Measurements from ENCODE around the gene OR52N2. TPM values are rescaled to one million over a fixed set of nuclear protein-coding genes. Genes with fewer than 3 reads are reported as not detected.

Gene OR52N2
- total RNA-seq, 1 donor = not detected

GRCh38 chr11:5846701-5847100 lies 38.0 kb downstream of the OR52N2 start:
- no peaks in the 10 kb centered on the region for H3K4me1 ChIP-seq (ENCODE audit: insufficient read depth, low read length)
- H3K4me3 ChIP-seq (ENCODE audit: low read length) = no peak overlapping the region
- H3K9me3 ChIP-seq (ENCODE audit: low read depth, low read length) = no peaks in the 10 kb centered on the region
- H3K27me3 ChIP-seq (ENCODE audit: insufficient read depth, low read length) = peaks cover 3% of the 10 kb centered on the region

- Histone ChIP-seq H3K27me3 (ENCODE audit: insufficient read depth, low read length) (peaks cover 3% of the 10 kb centered on the region), H3K4me1 (ENCODE audit: insufficient read depth, low read length) (no peaks in the 10 kb centered on the region), H3K4me3 (ENCODE audit: low read length) (no peak overlapping the region), H3K9me3 (ENCODE audit: low read depth, low read length) (no peaks in the 10 kb centered on the region)
Measured at GRCh38 chr11:5847711-5848110, 39.0 kb downstream of the OR52N2 start.

GRCh38 chr11:5851002-5851401 lies 42.3 kb downstream of the OR52N2 start:
- H3K4me1 ChIP-seq (ENCODE audit: insufficient read depth, low read length) = no peaks in the 10 kb centered on the region
- H3K4me3 ChIP-seq (ENCODE audit: low read length) = no peak overlapping the region
- H3K27me3 ChIP-seq (ENCODE audit: insufficient read depth, low read length) = no peaks in the 10 kb centered on the region
- no peaks in the 10 kb centered on the region for H3K9me3 ChIP-seq (ENCODE audit: low read depth, low read length)

- Histone ChIP-seq H3K4me3 (ENCODE audit: low read length) (no peak within 1 kb of the TSS), H3K4me1 (ENCODE audit: insufficient read depth, low read length) (no peaks in the 10 kb centered on the region), H3K9me3 (ENCODE audit: low read depth, low read length) (no peaks in the 10 kb centered on the region), H3K27me3 (ENCODE audit: insufficient read depth, low read length) (no peaks in the 10 kb centered on the region)
Measured at GRCh38 chr11:5857590-5857989, 48.9 kb downstream of the OR52N2 start, which contains the start of gene OR52E8. Gene OR52E8 (minus strand): TSS chr11:5857690. CDS start chr11:5857690, 0 bp downstream.

- Histone ChIP-seq H3K27me3 (ENCODE audit: insufficient read depth, low read length) (no peaks in the 10 kb centered on the region), H3K4me1 (ENCODE audit: insufficient read depth, low read length) (no peaks in the 10 kb centered on the region), H3K4me3 (ENCODE audit: low read length) (no peak overlapping the region), H3K9me3 (ENCODE audit: low read depth, low read length) (no peaks in the 10 kb centered on the region)
Measured at GRCh38 chr11:5865826-5866225, 57.1 kb downstream of the OR52N2 start.

Other genes starting within 250 kb of the OR52N2 start
- gene OR52B6, start 228.0 kb upstream of the OR52N2 start, total RNA-seq = not detected
- gene TRIM6, start 212.3 kb upstream of the OR52N2 start, total RNA-seq = 0.42 TPM
- 7.2 TPM for gene TRIM34, start 183.9 kb upstream of the OR52N2 start, total RNA-seq
- 6.5 TPM for gene TRIM5, start 123.8 kb upstream of the OR52N2 start, total RNA-seq
- 252 TPM for gene TRIM22, start 119.1 kb upstream of the OR52N2 start, total RNA-seq
- gene OR56B1, start 72.5 kb upstream of the OR52N2 start, total RNA-seq = 0.42 TPM
- 1.0 TPM for gene OR52N4, start 54.7 kb upstream of the OR52N2 start, total RNA-seq
- gene OR52N5, start 25.6 kb upstream of the OR52N2 start, total RNA-seq = not detected
- not detected for gene OR52N1, start 17.7 kb upstream of the OR52N2 start, total RNA-seq
- not detected for gene OR52E6, start 33.0 kb downstream of the OR52N2 start, total RNA-seq
- gene OR52E8, start 48.8 kb downstream of the OR52N2 start, total RNA-seq = not detected
- gene OR52E4, start 71.7 kb downstream of the OR52N2 start, total RNA-seq = not detected
- gene OR52E5, start 84.3 kb downstream of the OR52N2 start, total RNA-seq = not detected
- gene OR56A3, start 133.3 kb downstream of the OR52N2 start, total RNA-seq = under 0.01 TPM
- gene OR56A5, start 159.6 kb downstream of the OR52N2 start, total RNA-seq = not detected
- gene OR52L1, start 178.1 kb downstream of the OR52N2 start, total RNA-seq = not detected
- gene OR56A4, start 198.0 kb downstream of the OR52N2 start, total RNA-seq = not detected
- under 0.01 TPM for gene OR56A1, start 221.8 kb downstream of the OR52N2 start, total RNA-seq

Data from mononuclear cell (primary cell).